Loucy (cell line): Measurements from ENCODE around the gene TPST2.

Source experiments
- H2AFZ ChIP-seq: fragments of 200-600 bp; sonication (generic); 2 replicates; pipeline ENCODE4 v1.6.0; 2016; ENCODE audit warnings: antibody characterized with exemption, mild to moderate bottlenecking, low read length, moderate library complexity
- H3F3A ChIP-seq: fragments of 200-600 bp; 2 replicates; pipeline ENCODE4 v1.6.0; 2016; ENCODE audit warnings: antibody characterized with exemption, low read depth, mild to moderate bottlenecking
- H3K27me3 ChIP-seq: fragments of 200-600 bp; sonication (generic); 2 replicates; pipeline ENCODE4 v1.6.1; 2014; ENCODE audit warnings: low read length, mild to moderate bottlenecking; ENCODE audit not compliant: insufficient read depth, poor library complexity, severe bottlenecking
- H3K36me3 ChIP-seq: fragments of 200-600 bp; sonication (generic); 2 replicates; pipeline ENCODE4 v1.6.1; 2016; ENCODE audit warnings: low read length; ENCODE audit not compliant: insufficient read depth
- H3K4me1 ChIP-seq: fragments of 200-600 bp; sonication (generic); 2 replicates; pipeline ENCODE4 v1.5.1; 2014; ENCODE audit warnings: low read length, mild to moderate bottlenecking; ENCODE audit not compliant: insufficient read depth, poor library complexity, severe bottlenecking
- H3K4me2 ChIP-seq: fragments of 200-600 bp; sonication (generic); 2 replicates; pipeline ENCODE4 v1.6.0; 2014; ENCODE audit warnings: antibody characterized with exemption, low read length, low read depth, mild to moderate bottlenecking; ENCODE audit not compliant: poor library complexity, severe bottlenecking
- H3K4me3 ChIP-seq: fragments of 200-600 bp; sonication (generic); 2 replicates; pipeline ENCODE4 v1.5.1; 2014; ENCODE audit warnings: low read length, mild to moderate bottlenecking, mixed read lengths; ENCODE audit not compliant: poor library complexity, severe bottlenecking
- H3K79me2 ChIP-seq: fragments of 200-600 bp; sonication (generic); 2 replicates; pipeline ENCODE4 v1.6.1; 2014; ENCODE audit warnings: low read length; ENCODE audit not compliant: insufficient read depth
- H3K9ac ChIP-seq: fragments of 200-600 bp; sonication (generic); 2 replicates; pipeline ENCODE4 v1.6.0; 2014; ENCODE audit warnings: mild to moderate bottlenecking, low read depth, low read length, moderate library complexity; ENCODE audit not compliant: poor library complexity, severe bottlenecking
- H3K9me2 ChIP-seq: fragments of 200-600 bp; sonication (generic); replicated peaks from 2 replicates; pipeline ENCODE4 v1.6.1; 2016; ENCODE audit warnings: low read depth, low read length, mixed read lengths
- H3K9me3 ChIP-seq: fragments of 200-600 bp; sonication (generic); 2 replicates; pipeline ENCODE4 v1.6.1; 2014; ENCODE audit warnings: mild to moderate bottlenecking, antibody characterized with exemption, low read length, low read depth; ENCODE audit not compliant: insufficient read depth
- H4K20me1 ChIP-seq: fragments of 200-600 bp; sonication (generic); 2 replicates; pipeline ENCODE4 v1.6.0; 2014; ENCODE audit warnings: antibody characterized with exemption, low read length, mild to moderate bottlenecking; ENCODE audit not compliant: insufficient read depth, poor library complexity, severe bottlenecking
- EZH2phosphoT487 ChIP-seq: fragments of 200-600 bp; IDR thresholded peaks from 2 replicates; pipeline ENCODE4 v1.6.1; 2018; ENCODE audit warnings: antibody characterized with exemption, mild to moderate bottlenecking, moderate library complexity, borderline replicate concordance
- TF ChIP-seq, protein P1 (sequence below): fragments of 200-600 bp; sonication (generic); conservative IDR thresholded peaks from 2 replicates; pipeline ENCODE4 v1.5.1; 2014; ENCODE audit warnings: mild to moderate bottlenecking, antibody characterized with exemption, low read length

TPST2 gene

DNA sequence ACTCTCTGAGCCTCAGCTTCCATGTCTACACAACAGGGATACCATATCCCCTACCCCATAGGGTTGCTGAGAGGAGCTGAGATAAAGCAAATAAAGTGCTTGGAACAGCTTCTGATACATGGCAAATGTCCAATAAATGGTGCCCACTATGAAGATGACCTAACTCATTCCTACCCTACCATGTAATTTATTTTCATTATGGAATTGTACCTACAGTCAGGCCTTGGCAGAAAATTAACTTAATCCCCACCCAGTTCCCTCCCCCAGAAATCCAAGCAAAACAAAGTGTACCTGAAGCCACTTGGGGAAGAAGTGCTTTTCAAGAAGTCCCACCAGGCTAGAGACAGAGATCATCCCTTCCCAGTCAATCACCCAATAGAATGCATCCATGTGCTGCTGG is 95.4 kb downstream of the TPST2 start:
- Histone ChIP-seq H3K9me3 (no peaks in the 10 kb centered on the region), H3K4me2 (no peak overlapping the region), H3K36me3 (peaks cover 82% of the 10 kb centered on the region), H3K9me2 (no peaks in the 10 kb centered on the region), H3K79me2 (no peaks in the 10 kb centered on the region), H3K9ac (no peak overlapping the region), H3F3A (no peaks in the 10 kb centered on the region), H4K20me1 (no peaks in the 10 kb centered on the region), H3K27me3 (no peaks in the 10 kb centered on the region), H3K4me3 (no peak overlapping the region), H3K4me1 (peaks cover 3% of the 10 kb centered on the region), H2AFZ (no peak overlapping the region)
- TF ChIP-seq EZH2phosphoT487, result no peak
- TF ChIP-seq, protein P1, sequence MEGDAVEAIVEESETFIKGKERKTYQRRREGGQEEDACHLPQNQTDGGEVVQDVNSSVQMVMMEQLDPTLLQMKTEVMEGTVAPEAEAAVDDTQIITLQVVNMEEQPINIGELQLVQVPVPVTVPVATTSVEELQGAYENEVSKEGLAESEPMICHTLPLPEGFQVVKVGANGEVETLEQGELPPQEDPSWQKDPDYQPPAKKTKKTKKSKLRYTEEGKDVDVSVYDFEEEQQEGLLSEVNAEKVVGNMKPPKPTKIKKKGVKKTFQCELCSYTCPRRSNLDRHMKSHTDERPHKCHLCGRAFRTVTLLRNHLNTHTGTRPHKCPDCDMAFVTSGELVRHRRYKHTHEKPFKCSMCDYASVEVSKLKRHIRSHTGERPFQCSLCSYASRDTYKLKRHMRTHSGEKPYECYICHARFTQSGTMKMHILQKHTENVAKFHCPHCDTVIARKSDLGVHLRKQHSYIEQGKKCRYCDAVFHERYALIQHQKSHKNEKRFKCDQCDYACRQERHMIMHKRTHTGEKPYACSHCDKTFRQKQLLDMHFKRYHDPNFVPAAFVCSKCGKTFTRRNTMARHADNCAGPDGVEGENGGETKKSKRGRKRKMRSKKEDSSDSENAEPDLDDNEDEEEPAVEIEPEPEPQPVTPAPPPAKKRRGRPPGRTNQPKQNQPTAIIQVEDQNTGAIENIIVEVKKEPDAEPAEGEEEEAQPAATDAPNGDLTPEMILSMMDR, result no peak

- no peaks in the 10 kb centered on the region for H3K9me3 ChIP-seq
- H3K4me2 ChIP-seq, result no peak overlapping the region
- TF ChIP-seq, protein P1, result no peak
- no peak for TF ChIP-seq EZH2phosphoT487
- H3K9me2 ChIP-seq, result no peaks in the 10 kb centered on the region
- peaks cover 7% of the 10 kb centered on the region for H3K4me1 ChIP-seq
- no peaks in the 10 kb centered on the region for H3F3A ChIP-seq
- H3K4me3 ChIP-seq, result no peak overlapping the region
- no peak overlapping the region for H2AFZ ChIP-seq
- H4K20me1 ChIP-seq, result no peaks in the 10 kb centered on the region
- H3K27me3 ChIP-seq, result no peaks in the 10 kb centered on the region
- no peak overlapping the region for H3K9ac ChIP-seq
- H3K79me2 ChIP-seq, result no peaks in the 10 kb centered on the region
- peaks cover 86% of the 10 kb centered on the region for H3K36me3 ChIP-seq
Measured at GRCh38 chr22:26492220-26492619, 97.7 kb downstream of the TPST2 start.

- Histone ChIP-seq H3K9ac (peak overlapping the region; percentile 16), H4K20me1 (no peaks in the 10 kb centered on the region), H3K36me3 (peaks cover 63% of the 10 kb centered on the region; the same call in 1 of the 2 replicates), H3K4me2 (no peak overlapping the region), H3K79me2 (peaks cover 19% of the 10 kb centered on the region), H3K9me2 (no peaks in the 10 kb centered on the region), H2AFZ (no peak overlapping the region), H3K9me3 (no peaks in the 10 kb centered on the region), H3K4me1 (peaks cover 23% of the 10 kb centered on the region), H3K27me3 (no peaks in the 10 kb centered on the region), H3K4me3 (no peak overlapping the region), H3F3A (no peaks in the 10 kb centered on the region)
- no peak for TF ChIP-seq EZH2phosphoT487
- TF ChIP-seq, protein P1, result no peak
Measured at GRCh38 chr22:26489447-26490036, 100.4 kb downstream of the TPST2 start.
